BJ (cell line): ENCODE results near the gene KCNH5. TPM values are rescaled to one million over a fixed set of nuclear protein-coding genes. Genes with fewer than 3 reads are reported as not detected.

Experiments used
- CTCF ChIA-PET: fragments of 350-600 bp; formaldehyde crosslinking; extraction: SDS; loops from one replicate; lab custom pipeline; 2021; ENCODE audit warnings: antibody characterized with exemption, inconsistent platforms; lab: Yijun Ruan, JAX
- POLR2A ChIA-PET: fragments of 300-600 bp; sonication (Branson Sonifier 250); formaldehyde crosslinking; extraction: SDS; loops from one replicate; lab custom pipeline; 2021; ENCODE audit warnings: antibody characterized with exemption; lab: Charles Lee
- DNase-seq: peaks from one replicate; pipeline ENCODE4 v3.0.0-alpha.2; 2011; ENCODE audit warnings: low read depth
- H3K27me3 ChIP-seq: 2 replicates; pipeline ENCODE4 v1.6.0; 2011; ENCODE audit warnings: low read length; ENCODE audit not compliant: control insufficient read depth, insufficient read depth
- H3K36me3 ChIP-seq: 2 replicates; pipeline ENCODE4 v1.5.1; 2011; ENCODE audit warnings: low read length; ENCODE audit not compliant: control insufficient read depth, insufficient read depth
- H3K4me3 ChIP-seq: 2 replicates; pipeline ENCODE4 v1.5.1; 2011; ENCODE audit warnings: low read depth, mild to moderate bottlenecking, control low read depth, low read length
- polyA plus RNA-seq: library from polyadenylated mRNA; depleted of rRNA; stranded (reverse); fragments of >200 nt; gene quantifications from 2 replicates; pipeline ENCODE4 v1.2.3, GENCODE V29; 2011; rRNA removed
- TF ChIP-seq, protein P1 (sequence below): IDR thresholded peaks from 2 replicates; pipeline ENCODE4 v1.5.1; 2011; ENCODE audit warnings: low read depth, mild to moderate bottlenecking, control low read depth, inconsistent platforms, low read length, moderate library complexity; ENCODE audit not compliant: insufficient read depth

Gene KCNH5
- polyA plus RNA-seq, 1 experiment, result 0.05 TPM

DNA sequence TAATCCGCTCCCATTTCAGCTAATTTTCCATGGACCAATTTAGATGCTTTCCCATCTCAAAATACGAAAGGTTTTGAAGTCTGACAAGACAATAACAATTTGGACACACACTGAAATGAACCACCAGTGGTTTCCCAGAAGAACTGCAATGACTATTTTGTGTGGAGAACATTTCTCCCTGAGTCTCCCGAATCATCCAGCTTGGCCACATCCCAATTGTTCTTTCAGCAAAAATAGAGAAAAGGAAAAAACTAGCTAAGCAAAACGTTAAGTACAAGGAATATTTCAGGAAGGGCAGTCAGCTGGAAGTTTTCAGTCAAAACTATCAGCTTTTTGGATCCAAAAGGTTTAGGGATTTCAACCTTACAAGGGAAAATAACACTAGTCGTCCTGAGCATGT, 390.6 kb downstream of the KCNH5 start:
- Histone ChIP-seq H3K36me3 (no peaks in the 10 kb centered on the region), H3K27me3 (no peaks in the 10 kb centered on the region), H3K4me3 (no peak overlapping the region)
- TF ChIP-seq, protein P1, sequence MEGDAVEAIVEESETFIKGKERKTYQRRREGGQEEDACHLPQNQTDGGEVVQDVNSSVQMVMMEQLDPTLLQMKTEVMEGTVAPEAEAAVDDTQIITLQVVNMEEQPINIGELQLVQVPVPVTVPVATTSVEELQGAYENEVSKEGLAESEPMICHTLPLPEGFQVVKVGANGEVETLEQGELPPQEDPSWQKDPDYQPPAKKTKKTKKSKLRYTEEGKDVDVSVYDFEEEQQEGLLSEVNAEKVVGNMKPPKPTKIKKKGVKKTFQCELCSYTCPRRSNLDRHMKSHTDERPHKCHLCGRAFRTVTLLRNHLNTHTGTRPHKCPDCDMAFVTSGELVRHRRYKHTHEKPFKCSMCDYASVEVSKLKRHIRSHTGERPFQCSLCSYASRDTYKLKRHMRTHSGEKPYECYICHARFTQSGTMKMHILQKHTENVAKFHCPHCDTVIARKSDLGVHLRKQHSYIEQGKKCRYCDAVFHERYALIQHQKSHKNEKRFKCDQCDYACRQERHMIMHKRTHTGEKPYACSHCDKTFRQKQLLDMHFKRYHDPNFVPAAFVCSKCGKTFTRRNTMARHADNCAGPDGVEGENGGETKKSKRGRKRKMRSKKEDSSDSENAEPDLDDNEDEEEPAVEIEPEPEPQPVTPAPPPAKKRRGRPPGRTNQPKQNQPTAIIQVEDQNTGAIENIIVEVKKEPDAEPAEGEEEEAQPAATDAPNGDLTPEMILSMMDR, result no peak
- ChIA-PET POLR2A (no interaction called here), CTCF (interaction anchor here (1.1 kb wide), 1 partner anchor 285 kb away, joined by 3 read pairs; no protein-coding TSS in a partner anchor)
- DNase-seq, result no peak

Other genes with a start within 250 kb of the KCNH5 start
- gene RHOJ, start 159.0 kb upstream of the KCNH5 start, polyA plus RNA-seq, result 78.7 and 116 TPM in 2 replicates